ENCODE results near the gene GRPEL1.

- TF ChIP-seq REST (IDR thresholded peaks at IDR 0.05; ENCODE audit: insufficient read depth in 1 of 2, low read depth in 2 of 2, low read length in 1 of 2): no peak
- no peak for TF ChIP-seq CTCF (IDR thresholded peaks at IDR 0.05)
- no peak for TF ChIP-seq TCF7L2 (IDR thresholded peaks at IDR 0.05; ENCODE audit: low read depth, low read length)
Measured at GRCh38 chr4:7049739-7050138, 18.1 kb downstream of the GRPEL1 start.
